Mesenchymal stem cell (in vitro differentiated cells and primary cell): Measurements from ENCODE around the gene PFKP.

Experiments used
- DNase-seq: peaks from one replicate; pipeline ENCODE4 v3.0.0-alpha.2; 2013
- H2AFZ ChIP-seq: one replicate; pipeline ENCODE4 v1.6.1; 2013; ENCODE audit warnings: low read depth, mild to moderate bottlenecking, control low read depth, inconsistent platforms, low read length, moderate library complexity
- H2AK5ac ChIP-seq: 2 replicates; pipeline ENCODE4 v1.6.1; 2013; ENCODE audit warnings: low read length, moderate library complexity, mild to moderate bottlenecking, inconsistent platforms; ENCODE audit not compliant: severe bottlenecking
- H2BK120ac ChIP-seq: one replicate; pipeline ENCODE4 v1.6.1; 2013; ENCODE audit warnings: low read depth, mild to moderate bottlenecking, inconsistent platforms, low read length, moderate library complexity
- H2BK12ac ChIP-seq, 2 experiments: one replicate each; pipeline ENCODE4 v1.6.1; 2013; ENCODE audit warnings: inconsistent platforms in 2 of 2, low read length in 2 of 2, mild to moderate bottlenecking in 2 of 2, moderate library complexity in 2 of 2, control low read depth in 1 of 2
- H2BK15ac ChIP-seq: one replicate; pipeline ENCODE4 v1.6.1; 2013; ENCODE audit warnings: mild to moderate bottlenecking, low read depth, inconsistent platforms; ENCODE audit not compliant: poor library complexity, severe bottlenecking
- H2BK5ac ChIP-seq: 2 replicates; pipeline ENCODE4 v1.6.1; 2013; ENCODE audit warnings: low read depth, mild to moderate bottlenecking, low read length, control low read depth, inconsistent platforms; ENCODE audit not compliant: poor library complexity, severe bottlenecking
- H3K14ac ChIP-seq, 2 experiments: one replicate each; pipeline ENCODE4 v1.6.1; 2013; ENCODE audit warnings: inconsistent platforms in 2 of 2, low read length in 2 of 2, control low read depth in 1 of 2, mild to moderate bottlenecking in 1 of 2, moderate library complexity in 1 of 2
- H3K18ac ChIP-seq, 2 experiments: one replicate each; pipeline ENCODE4 v1.6.1; 2013; ENCODE audit warnings: inconsistent platforms in 2 of 2, low read length in 2 of 2, control low read depth in 1 of 2, low read depth in 1 of 2, mild to moderate bottlenecking in 1 of 2
- H3K23ac ChIP-seq, 2 experiments: one replicate each; pipeline ENCODE4 v1.6.1; 2013; ENCODE audit warnings: inconsistent platforms in 2 of 2, low read length in 2 of 2, mild to moderate bottlenecking in 2 of 2, moderate library complexity in 2 of 2, control low read depth in 1 of 2
- H3K27ac ChIP-seq: 2 replicates; pipeline ENCODE4 v1.5.1; 2013; ENCODE audit warnings: mild to moderate bottlenecking, moderate library complexity, low read length, control low read depth, inconsistent platforms; ENCODE audit not compliant: poor library complexity, severe bottlenecking
- H3K27me3 ChIP-seq, 2 experiments: 2 replicates each; pipeline versions ENCODE4 v1.6.1 to v1.7.0; 2013; ENCODE audit warnings: low read length in 2 of 2, mild to moderate bottlenecking in 2 of 2, moderate library complexity in 2 of 2, control low read depth in 1 of 2, inconsistent platforms in 1 of 2; ENCODE audit not compliant: control insufficient read depth in 1 of 2, insufficient read depth in 1 of 2
- H3K36me3 ChIP-seq, 2 experiments: 2 replicates each; pipeline versions ENCODE4 v1.6.1 to v1.7.0; 2013; ENCODE audit warnings: low read length in 2 of 2, control low read depth in 1 of 2, inconsistent platforms in 1 of 2, low read depth in 1 of 2, mild to moderate bottlenecking in 1 of 2; ENCODE audit not compliant: insufficient read depth in 2 of 2, control insufficient read depth in 1 of 2
- H3K4ac ChIP-seq, 2 experiments: one replicate each; pipeline ENCODE4 v1.6.1; 2013; ENCODE audit warnings: inconsistent platforms in 2 of 2, low read length in 2 of 2, mild to moderate bottlenecking in 2 of 2, moderate library complexity in 2 of 2, control low read depth in 1 of 2, low read depth in 1 of 2
- H3K4me1 ChIP-seq: 2 replicates; pipeline ENCODE4 v1.6.1; 2013; ENCODE audit warnings: low read depth, low read length, control low read depth; ENCODE audit not compliant: control insufficient read depth, insufficient read depth
- H3K4me2 ChIP-seq: 2 replicates; pipeline ENCODE4 v1.6.1; 2013; ENCODE audit warnings: low read length, mild to moderate bottlenecking, inconsistent platforms; ENCODE audit not compliant: poor library complexity, severe bottlenecking
- H3K4me3 ChIP-seq, 2 experiments: 2 replicates each; pipeline versions ENCODE4 v1.5.1 to v1.7.0; 2013; ENCODE audit warnings: low read length in 2 of 2, mild to moderate bottlenecking in 2 of 2, control low read depth in 1 of 2, low read depth in 1 of 2; ENCODE audit not compliant: insufficient read depth in 1 of 2
- H3K79me1 ChIP-seq: replicated peaks from 2 replicates; pipeline ENCODE4 v1.6.1; 2013; ENCODE audit warnings: mild to moderate bottlenecking, control low read depth, low read length, inconsistent platforms; ENCODE audit not compliant: poor library complexity, severe bottlenecking
- H3K9ac ChIP-seq: 2 replicates; pipeline ENCODE4 v1.7.0; 2013; ENCODE audit warnings: mild to moderate bottlenecking, low read length, moderate library complexity
- H3K9me3 ChIP-seq: 2 replicates; pipeline ENCODE4 v1.7.0; 2013; ENCODE audit warnings: mild to moderate bottlenecking, low read length; ENCODE audit not compliant: control insufficient read depth
- H4K8ac ChIP-seq: one replicate; pipeline ENCODE4 v1.6.1; 2013; ENCODE audit warnings: inconsistent platforms, mild to moderate bottlenecking, low read length, moderate library complexity
- H4K91ac ChIP-seq: one replicate; pipeline ENCODE4 v1.6.1; 2013; ENCODE audit warnings: mild to moderate bottlenecking, low read length, inconsistent platforms
- WGBS: methylation state at CpG from one replicate; pipeline ENCODE4 v1.1.7; 2013; ENCODE audit warnings: mixed read lengths; 5-methylcytosine and 5-hydroxymethylcytosine counted together

PFKP gene

GRCh38 chr10:3172081-3172445, 104.7 kb downstream of the PFKP start:
- Histone ChIP-seq H3K18ac (peak overlapping the region in 1 of 2 experiments; percentile 73), H2BK12ac (no peak overlapping the region), H3K4me2 (peak overlapping the region; percentile 79), H2AK5ac (no peak overlapping the region), H3K4ac (no peak overlapping the region), H3K36me3 (peaks cover 24 to 34% of the 10 kb centered on the region in 2 experiments), H4K91ac (no peak overlapping the region), H2AFZ (no peak overlapping the region), H3K79me1 (peaks cover 16% of the 10 kb centered on the region), H3K4me1 (peaks cover 17% of the 10 kb centered on the region), H3K27me3 (no peaks in the 10 kb centered on the region), H3K9ac (peak overlapping the region; percentile 98), H3K4me3 (peak overlapping the region; percentile 90 to 91), H2BK15ac (peak overlapping the region; percentile 20), H2BK5ac (peak overlapping the region; percentile 67), H3K9me3 (no peaks in the 10 kb centered on the region), H3K27ac (peak overlapping the region; percentile 75), H4K8ac (no peak overlapping the region), H2BK120ac (no peak overlapping the region), H3K23ac (no peak overlapping the region), H3K14ac (no peak overlapping the region)
- DNase-seq = peak; percentile 72
- WGBS = 3% methylated on average over 21 of the region's 21 CpGs

GRCh38 chr10:3172446-3173170, 105.3 kb downstream of the PFKP start, which contains the start of gene PITRM1:
PITRM1 (minus strand) TSS chr10:3172782; CDS start chr10:3172772, 10 bp downstream.
- Histone ChIP-seq H3K23ac (no peak within 1 kb of the TSS), H4K91ac (peak within 1 kb of the TSS; percentile 64), H3K27me3 (no peaks in the 10 kb centered on the region), H3K4me1 (peaks cover 17% of the 10 kb centered on the region), H3K4ac (peak within 1 kb of the TSS in 1 of 2 experiments; percentile 71), H2BK15ac (peak within 1 kb of the TSS; percentile 26), H3K4me3 (peak within 1 kb of the TSS; percentile 90 to 91), H3K36me3 (peaks cover 20 to 29% of the 10 kb centered on the region in 2 experiments), H2BK120ac (peak within 1 kb of the TSS; percentile 64), H3K9ac (peak within 1 kb of the TSS; percentile 98), H2AFZ (peak within 1 kb of the TSS; percentile 47), H2BK12ac (no peak within 1 kb of the TSS), H2BK5ac (peak within 1 kb of the TSS; percentile 67), H2AK5ac (no peak within 1 kb of the TSS), H3K27ac (peak within 1 kb of the TSS; percentile 75), H3K79me1 (peaks cover 13% of the 10 kb centered on the region), H4K8ac (peak within 1 kb of the TSS; percentile 79), H3K9me3 (no peaks in the 10 kb centered on the region), H3K4me2 (peak within 1 kb of the TSS; percentile 80), H3K18ac (peak within 1 kb of the TSS; percentile 41 to 77), H3K14ac (peak within 1 kb of the TSS in 1 of 2 experiments; percentile 68)
- WGBS = under 1% methylated on average over 68 of the region's 73 CpGs
- DNase-seq = peak; percentile 99

GRCh38 chr10:3173171-3173878, 106.0 kb downstream of the PFKP start:
- Histone ChIP-seq H3K27me3 (no peaks in the 10 kb centered on the region), H3K36me3 (peaks cover 15 to 22% of the 10 kb centered on the region in 2 experiments), H2AFZ (peak overlapping the region; percentile 47), H3K4me1 (peaks cover 17% of the 10 kb centered on the region), H3K9me3 (no peaks in the 10 kb centered on the region), H3K4ac (no peak overlapping the region), H2BK120ac (peak overlapping the region; percentile 64), H3K27ac (peak overlapping the region; percentile 6), H2BK12ac (no peak overlapping the region), H3K9ac (no peak overlapping the region), H4K8ac (peak overlapping the region; percentile 76), H3K18ac (peak overlapping the region; percentile 41 to 77), H3K4me3 (peak overlapping the region; percentile 58 to 69), H3K14ac (no peak overlapping the region), H4K91ac (peak overlapping the region; percentile 28), H2BK15ac (peak overlapping the region; percentile 26), H3K79me1 (peaks cover 9% of the 10 kb centered on the region), H3K23ac (no peak overlapping the region), H3K4me2 (peak overlapping the region; percentile 80), H2BK5ac (no peak overlapping the region), H2AK5ac (no peak overlapping the region)
- 51% methylated on average over 26 of the region's 26 CpGs for WGBS
- no peak for DNase-seq

- no peak overlapping the region for H3K4me3 ChIP-seq
- H3K9me3 ChIP-seq = no peaks in the 10 kb centered on the region
- H3K36me3 ChIP-seq = no peaks in the 10 kb centered on the region
- WGBS = 98% methylated on average over 5 of the region's 5 CpGs
- H4K91ac ChIP-seq = no peak overlapping the region
- peaks cover 6% of the 10 kb centered on the region for H3K4me1 ChIP-seq
- H3K14ac ChIP-seq = no peak overlapping the region
- H4K8ac ChIP-seq = no peak overlapping the region
- H3K27ac ChIP-seq = no peak overlapping the region
- H3K4me2 ChIP-seq = no peak overlapping the region
- no peak overlapping the region for H2BK15ac ChIP-seq
- H3K4ac ChIP-seq = no peak overlapping the region
- no peak overlapping the region for H3K9ac ChIP-seq
- H2BK12ac ChIP-seq = no peak overlapping the region
- H3K23ac ChIP-seq = no peak overlapping the region
- no peak for DNase-seq
- no peak overlapping the region for H2BK5ac ChIP-seq
- H2BK120ac ChIP-seq = no peak overlapping the region
- H3K27me3 ChIP-seq = peaks cover 0 to 8% of the 10 kb centered on the region in 2 experiments
- H3K18ac ChIP-seq = no peak overlapping the region
- H2AFZ ChIP-seq = no peak overlapping the region
- H2AK5ac ChIP-seq = no peak overlapping the region
- no peaks in the 10 kb centered on the region for H3K79me1 ChIP-seq
These were observed 110.7 kb downstream of the PFKP start for GRCh38 chr10:3178042-3178441.
